Ascending aorta (tissue), 2 donors: Measurements from ENCODE around the gene TSPAN3. TPM values are rescaled to one million over a fixed set of nuclear protein-coding genes. Genes with fewer than 3 reads are reported as not detected.
A peak's percentile ranks its signal among the peaks of the same experiment; 100 is the strongest.

Source experiments
- DNase-seq, 2 donors: peaks; one replicate each; pipeline ENCODE4 v3.0.0-alpha.2; 2019; ENCODE audit warnings: low spot score in 2 of 2
- H3K27ac ChIP-seq, 2 donors: fragments of 200-600 bp; sonication (generic); one replicate each; pipeline ENCODE4 v1.5.1; 2016 to 2017; ENCODE audit warnings: mild to moderate bottlenecking in 1 of 2
- H3K27me3 ChIP-seq: fragments of 200-600 bp; sonication (generic); one replicate; pipeline ENCODE4 v1.5.1; 2017
- H3K36me3 ChIP-seq, 2 donors: fragments of 200-600 bp; sonication (generic); one replicate each; pipeline ENCODE4 v1.5.1; 2016
- H3K4me1 ChIP-seq, 2 donors: fragments of 200-600 bp; sonication (generic); one replicate each; pipeline ENCODE4 v1.5.1; 2016 to 2017; ENCODE audit warnings: mild to moderate bottlenecking in 1 of 2
- H3K4me3 ChIP-seq, 2 donors: fragments of 200-600 bp; sonication (generic); one replicate each; pipeline ENCODE4 v1.5.1; 2016 to 2017; ENCODE audit warnings: mild to moderate bottlenecking in 1 of 2
- H3K9me3 ChIP-seq, 2 donors: fragments of 200-600 bp; sonication (generic); one replicate each; pipeline ENCODE4 v1.5.1; 2016
- CTCF ChIP-seq, 3 experiments: fragments of 200-600 bp in 2 of 3; fragments of 450-650 bp in 1 of 3; sonication (generic) in 2 of 3; IDR thresholded peaks; one replicate each; pipeline ENCODE4 v1.5.1; 2016 to 2019; ENCODE audit warnings: antibody characterized with exemption in 3 of 3, mild to moderate bottlenecking in 1 of 3, moderate library complexity in 1 of 3
- intact Hi-C: fragments of 100-400 bp; cut with DNase I; formaldehyde crosslinking; loops from one replicate; pipeline ENCODE4 v1.15.1; 2023
- total RNA-seq: library from RNA; depleted of rRNA; stranded (reverse); fragments of >200 nt; gene quantifications from one replicate; pipeline ENCODE4 v1.1.0, GENCODE V29; 2016

Gene TSPAN3
- total RNA-seq, 1 donor from 2014 or later = 98.2 TPM

GRCh38 chr15:77001966-77002365 is 68.9 kb downstream of the TSPAN3 start:
- Histone ChIP-seq H3K4me3 (no peak overlapping the region), H3K36me3 (no peaks in the 10 kb centered on the region), H3K27me3 (no peaks in the 10 kb centered on the region), H3K9me3 (no peaks in the 10 kb centered on the region), H3K4me1 (peaks cover 4 to 14% of the 10 kb centered on the region in 2 donors), H3K27ac (no peak overlapping the region)
- intact Hi-C loops = no loop called here
- TF ChIP-seq CTCF (IDR thresholded peaks at IDR 0.05) = no peak
- peak in 1 of 2 donors; percentile 34 for DNase-seq

DNA sequence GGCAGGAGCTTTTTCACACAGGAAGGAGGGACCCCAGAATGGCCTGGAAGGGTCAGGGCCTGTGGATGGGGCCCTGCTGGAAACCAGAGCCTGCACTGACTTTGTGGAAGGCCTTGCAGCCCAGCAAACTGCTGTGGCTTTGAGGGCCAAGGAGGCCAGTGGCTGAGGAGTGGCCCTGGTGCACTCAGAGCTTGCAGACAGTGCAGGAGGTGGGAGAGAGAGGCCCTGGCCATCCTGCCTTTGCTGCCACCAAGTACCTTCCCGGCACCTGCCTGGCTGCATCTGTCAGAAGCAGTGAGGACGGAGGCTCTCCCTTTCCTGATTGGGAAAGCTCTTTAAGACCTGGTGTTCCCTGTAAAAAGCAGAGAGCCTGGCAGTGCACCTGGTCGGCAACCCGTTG is 69.6 kb downstream of the TSPAN3 start:
- H3K27ac ChIP-seq = no peak overlapping the region
- peak in 1 of 2 donors; percentile 50 for DNase-seq
- no peaks in the 10 kb centered on the region for H3K27me3 ChIP-seq
- H3K4me3 ChIP-seq = no peak overlapping the region
- intact Hi-C loops = no loop called here
- H3K4me1 ChIP-seq = peaks cover 9 to 20% of the 10 kb centered on the region in 2 donors
- TF ChIP-seq CTCF (IDR thresholded peaks at IDR 0.05) = no peak
- no peaks in the 10 kb centered on the region for H3K9me3 ChIP-seq
- H3K36me3 ChIP-seq = no peaks in the 10 kb centered on the region

DNA sequence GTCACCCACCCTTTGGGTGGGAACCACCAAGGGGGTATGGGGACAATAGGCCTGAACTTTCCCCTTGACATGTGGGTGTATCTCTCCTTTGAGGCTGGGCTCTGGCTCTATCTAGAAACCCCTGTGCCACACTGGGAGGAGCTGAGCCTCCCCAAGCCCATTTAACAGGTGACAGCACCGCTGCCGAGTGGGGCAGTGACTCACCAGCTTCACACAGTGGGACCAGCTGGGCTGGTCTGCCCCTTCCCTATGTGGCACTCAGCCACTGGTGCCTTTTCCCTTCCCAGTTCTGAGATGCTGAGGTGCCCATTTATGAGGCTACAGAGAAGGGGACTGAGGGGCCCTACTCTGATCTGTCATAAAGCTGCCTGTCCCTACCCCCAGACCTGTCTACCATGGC is 70.9 kb downstream of the TSPAN3 start:
- no peak overlapping the region for H3K4me3 ChIP-seq
- peaks cover 19 to 31% of the 10 kb centered on the region in 2 donors for H3K4me1 ChIP-seq
- H3K36me3 ChIP-seq = no peaks in the 10 kb centered on the region
- no peaks in the 10 kb centered on the region for H3K27me3 ChIP-seq
- H3K27ac ChIP-seq = no peak overlapping the region
- peak in 1 of 2 donors; percentile 53 for DNase-seq
- intact Hi-C loops = no loop called here
- no peak for TF ChIP-seq CTCF (IDR thresholded peaks at IDR 0.05)
- no peaks in the 10 kb centered on the region for H3K9me3 ChIP-seq

GRCh38 chr15:76998663-76999285 is 72.1 kb downstream of the TSPAN3 start:
- intact Hi-C loops = no loop called here
- Histone ChIP-seq H3K4me1 (peaks cover 25 to 37% of the 10 kb centered on the region in 2 donors), H3K27me3 (no peaks in the 10 kb centered on the region), H3K36me3 (no peaks in the 10 kb centered on the region), H3K27ac (peak overlapping the region in 1 of 2 donors; percentile 94), H3K4me3 (no peak overlapping the region), H3K9me3 (no peaks in the 10 kb centered on the region)
- peak in 1 of 2 donors; percentile 2 for DNase-seq
- no peak for TF ChIP-seq CTCF (IDR thresholded peaks at IDR 0.05)

DNA sequence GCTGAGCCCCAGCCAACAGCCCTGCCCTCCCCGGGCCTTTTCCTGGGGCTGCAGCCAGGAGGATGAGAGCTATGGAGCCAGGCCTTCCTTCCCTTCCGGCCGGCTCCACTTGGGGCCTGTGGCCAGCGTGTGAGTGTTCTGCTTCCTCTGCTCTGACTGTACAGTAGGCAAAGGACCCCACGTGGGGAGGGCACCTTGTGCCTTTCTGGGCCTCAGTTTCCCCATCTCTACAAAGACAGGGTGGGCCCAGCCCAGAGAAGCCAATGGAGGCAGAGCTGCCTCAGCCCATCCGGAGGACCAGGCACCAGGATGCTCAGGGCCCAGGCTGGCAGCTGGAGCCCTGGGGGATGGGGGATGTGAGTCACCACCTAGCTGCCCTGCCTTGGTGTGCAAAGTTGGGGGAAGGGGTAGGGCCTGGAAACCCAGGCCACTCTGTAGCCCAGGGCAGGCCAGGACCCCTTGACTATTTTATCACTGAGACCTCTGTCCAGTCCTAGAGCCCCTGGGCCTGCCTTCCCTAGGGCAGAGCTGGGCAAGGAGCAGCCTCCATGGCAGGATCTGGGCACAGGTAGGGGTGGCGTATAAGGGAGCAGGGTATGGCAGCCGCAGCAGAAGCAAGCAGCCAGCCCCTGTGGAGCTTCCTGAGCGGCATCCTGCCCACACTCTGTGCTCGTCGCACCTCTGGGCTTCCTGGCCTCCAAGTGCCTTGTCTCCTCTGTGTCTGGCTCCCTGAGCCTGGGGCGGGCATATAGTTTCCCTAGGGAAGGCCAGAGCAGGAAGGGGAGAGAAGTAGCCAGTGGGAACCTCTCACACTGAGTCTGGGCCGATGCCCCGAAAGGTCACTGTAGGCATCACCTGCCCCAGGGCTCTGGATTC is 74.1 kb downstream of the TSPAN3 start:
- H3K36me3 ChIP-seq = no peaks in the 10 kb centered on the region
- intact Hi-C loops = no loop called here
- H3K27ac ChIP-seq = peak overlapping the region; percentile 94 to 97
- no peaks in the 10 kb centered on the region for H3K9me3 ChIP-seq
- H3K4me1 ChIP-seq = peaks cover 25 to 37% of the 10 kb centered on the region in 2 donors
- no peak for TF ChIP-seq CTCF (IDR thresholded peaks at IDR 0.05)
- DNase-seq = peak in 1 of 2 donors; percentile 80
- no peaks in the 10 kb centered on the region for H3K27me3 ChIP-seq
- peak overlapping the region; percentile 29 to 56 for H3K4me3 ChIP-seq
